ENCODE results near the gene PTN.
"Not testable (repeated sequence)": the region's sequence is repeated elsewhere in the genome, so short reads cannot be mapped to it uniquely, and the experiment has no call there.

PTN gene

GRCh38 chr7:137195996-137196395 lies 147.5 kb downstream of the PTN start:
- DNase-seq (ENCODE audit: low read depth) = no peak
- no peak for TF ChIP-seq CTCF (IDR thresholded peaks at IDR 0.05; ENCODE audit: insufficient read depth, low read depth, low read length, missing control alignments)
- H3K4me3 ChIP-seq (ENCODE audit: low read length) = no peak overlapping the region

GRCh38 chr7:137181619-137182018 lies 161.9 kb downstream of the PTN start:
- not testable (repeated sequence) for H3K4me3 ChIP-seq (ENCODE audit: low read length); DNase-seq (ENCODE audit: low read depth)

Data from epithelial cell of esophagus (primary cell).